ENCODE data around the gene JAG1. TPM values are rescaled to one million over a fixed set of nuclear protein-coding genes. Genes with fewer than 3 reads are reported as not detected.

Gene JAG1
- total RNA-seq, 2 donors from 2014 or later: 6.8 to 19.7 TPM

DNA sequence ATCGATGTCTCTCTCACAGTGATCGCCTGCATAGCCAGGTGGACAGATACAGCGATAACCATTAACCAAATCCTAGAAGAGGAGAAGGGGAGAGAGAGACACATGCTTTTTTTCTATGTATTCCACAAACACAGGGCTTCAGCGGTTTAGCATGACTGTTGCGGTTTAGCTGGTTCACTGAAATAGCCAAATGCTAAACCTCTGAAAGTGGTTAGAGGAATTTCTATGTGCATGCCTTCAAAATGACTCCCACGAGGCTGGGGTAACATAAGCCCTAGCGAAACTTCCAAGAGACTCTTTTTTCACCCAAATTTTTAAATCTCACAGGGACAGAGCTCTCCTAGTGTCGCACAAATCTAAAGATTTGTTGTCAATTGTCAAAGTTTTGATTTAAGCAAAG, 25.1 kb downstream of the JAG1 start:
- Mint-ChIP-seq H3K4me3 (no peak overlapping the region), H3K27me3 (ENCODE audit: insufficient read depth) (peaks cover 96% of the 10 kb centered on the region), H3K9me3 (no peaks in the 10 kb centered on the region), H3K36me3 (ENCODE audit: low read depth) (peaks cover 55% of the 10 kb centered on the region), H3K4me1 (peaks cover 40% of the 10 kb centered on the region), H3K27ac (no peak overlapping the region)
- H3K36me3 ChIP-seq (ENCODE audit: control insufficient read depth, insufficient read depth, low read length): peaks cover 6% of the 10 kb centered on the region
- peaks cover 97% of the 10 kb centered on the region for H3K27me3 ChIP-seq (ENCODE audit: control insufficient read depth, insufficient read depth, low read length, poor library complexity, severe bottlenecking)
- no peak overlapping the region for H3K4me3 ChIP-seq (ENCODE audit: low read length)
- H3K9me3 ChIP-seq (ENCODE audit: control insufficient read depth, low read length): no peaks in the 10 kb centered on the region
- peak overlapping the region; percentile 97 for H3K27ac ChIP-seq (ENCODE audit: low read depth, low read length)
- H3K4me1 ChIP-seq (ENCODE audit: control insufficient read depth, insufficient read depth, low read length): peaks cover 8% of the 10 kb centered on the region
- 71 to 87% methylated on average over 2 to 8 of the region's 8 CpGs for WGBS, 2 experiments (ENCODE audit: insufficient coverage in 1 of 2, insufficient read length in 1 of 2)
- DNase-seq: no peak
- H3K9ac ChIP-seq (ENCODE audit: extremely low read depth, low read length, poor library complexity, severe bottlenecking): no peak overlapping the region
- TF ChIP-seq, protein P1, sequence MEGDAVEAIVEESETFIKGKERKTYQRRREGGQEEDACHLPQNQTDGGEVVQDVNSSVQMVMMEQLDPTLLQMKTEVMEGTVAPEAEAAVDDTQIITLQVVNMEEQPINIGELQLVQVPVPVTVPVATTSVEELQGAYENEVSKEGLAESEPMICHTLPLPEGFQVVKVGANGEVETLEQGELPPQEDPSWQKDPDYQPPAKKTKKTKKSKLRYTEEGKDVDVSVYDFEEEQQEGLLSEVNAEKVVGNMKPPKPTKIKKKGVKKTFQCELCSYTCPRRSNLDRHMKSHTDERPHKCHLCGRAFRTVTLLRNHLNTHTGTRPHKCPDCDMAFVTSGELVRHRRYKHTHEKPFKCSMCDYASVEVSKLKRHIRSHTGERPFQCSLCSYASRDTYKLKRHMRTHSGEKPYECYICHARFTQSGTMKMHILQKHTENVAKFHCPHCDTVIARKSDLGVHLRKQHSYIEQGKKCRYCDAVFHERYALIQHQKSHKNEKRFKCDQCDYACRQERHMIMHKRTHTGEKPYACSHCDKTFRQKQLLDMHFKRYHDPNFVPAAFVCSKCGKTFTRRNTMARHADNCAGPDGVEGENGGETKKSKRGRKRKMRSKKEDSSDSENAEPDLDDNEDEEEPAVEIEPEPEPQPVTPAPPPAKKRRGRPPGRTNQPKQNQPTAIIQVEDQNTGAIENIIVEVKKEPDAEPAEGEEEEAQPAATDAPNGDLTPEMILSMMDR (conservative IDR thresholded peaks at IDR 0.05): no peak

DNA sequence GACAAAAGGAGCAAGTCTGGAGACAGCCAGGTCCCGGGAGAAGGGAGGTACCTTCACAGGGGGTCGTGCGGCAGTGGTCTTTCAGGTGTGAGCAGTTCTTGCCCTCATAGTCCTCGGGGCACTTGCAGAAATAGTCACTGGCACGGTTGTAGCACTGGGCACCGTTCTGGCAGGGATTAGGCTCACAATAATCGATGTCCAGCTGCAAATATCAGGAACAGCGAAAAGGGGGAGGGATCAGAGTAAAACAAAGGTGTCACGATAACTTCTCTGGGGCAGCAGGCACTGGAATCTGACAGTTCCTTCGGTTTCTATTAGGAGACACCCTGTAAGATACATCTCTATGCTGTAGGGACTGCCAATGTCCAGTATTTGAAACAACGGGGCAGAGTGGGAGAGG, 25.9 kb downstream of the JAG1 start:
- Histone ChIP-seq H3K27ac (ENCODE audit: low read depth, low read length) (peak overlapping the region; percentile 25), H3K4me1 (ENCODE audit: control insufficient read depth, insufficient read depth, low read length) (peaks cover 8% of the 10 kb centered on the region), H3K9ac (ENCODE audit: extremely low read depth, low read length, poor library complexity, severe bottlenecking) (no peak overlapping the region), H3K27me3 (ENCODE audit: control insufficient read depth, insufficient read depth, low read length, poor library complexity, severe bottlenecking) (peaks cover 97% of the 10 kb centered on the region), H3K9me3 (ENCODE audit: control insufficient read depth, low read length) (no peaks in the 10 kb centered on the region), H3K36me3 (ENCODE audit: control insufficient read depth, insufficient read depth, low read length) (peaks cover 6% of the 10 kb centered on the region), H3K4me3 (ENCODE audit: low read length) (no peak overlapping the region)
- Mint-ChIP-seq H3K36me3 (ENCODE audit: low read depth) (peaks cover 62% of the 10 kb centered on the region), H3K4me3 (no peak overlapping the region), H3K27me3 (ENCODE audit: insufficient read depth) (peaks cover 97% of the 10 kb centered on the region), H3K27ac (peak overlapping the region; percentile 8), H3K4me1 (peaks cover 36% of the 10 kb centered on the region), H3K9me3 (no peaks in the 10 kb centered on the region)
- TF ChIP-seq, protein P1 (conservative IDR thresholded peaks at IDR 0.05): no peak
- DNase-seq: no peak
- 88 to 94% methylated on average over 11 of the region's 11 CpGs for WGBS, 2 experiments (ENCODE audit: insufficient coverage in 1 of 2, insufficient read length in 1 of 2)

GRCh38 chr20:10647471-10647870, 26.3 kb downstream of the JAG1 start:
- no peaks in the 10 kb centered on the region for H3K9me3 ChIP-seq (ENCODE audit: control insufficient read depth, low read length)
- peaks cover 97% of the 10 kb centered on the region for H3K27me3 ChIP-seq (ENCODE audit: control insufficient read depth, insufficient read depth, low read length, poor library complexity, severe bottlenecking)
- Mint-ChIP-seq H3K9me3 (no peaks in the 10 kb centered on the region), H3K4me1 (peaks cover 31% of the 10 kb centered on the region), H3K36me3 (ENCODE audit: low read depth) (peaks cover 62% of the 10 kb centered on the region), H3K27ac (peak overlapping the region; percentile 8), H3K27me3 (ENCODE audit: insufficient read depth) (peaks cover 97% of the 10 kb centered on the region), H3K4me3 (no peak overlapping the region)
- peak; percentile 83 for DNase-seq
- peaks cover 8% of the 10 kb centered on the region for H3K36me3 ChIP-seq (ENCODE audit: control insufficient read depth, insufficient read depth, low read length)
- WGBS, 2 experiments (ENCODE audit: insufficient coverage in 1 of 2, insufficient read length in 1 of 2): 76 to 88% methylated on average over 5 to 9 of the region's 9 CpGs
- no peak overlapping the region for H3K27ac ChIP-seq (ENCODE audit: low read depth, low read length)
- no peak overlapping the region for H3K9ac ChIP-seq (ENCODE audit: extremely low read depth, low read length, poor library complexity, severe bottlenecking)
- TF ChIP-seq, protein P1 (conservative IDR thresholded peaks at IDR 0.05): peak; percentile 85
- H3K4me1 ChIP-seq (ENCODE audit: control insufficient read depth, insufficient read depth, low read length): peaks cover 8% of the 10 kb centered on the region
- H3K4me3 ChIP-seq (ENCODE audit: low read length): no peak overlapping the region
